ENCODE data around the gene NR3C2.

DNA sequence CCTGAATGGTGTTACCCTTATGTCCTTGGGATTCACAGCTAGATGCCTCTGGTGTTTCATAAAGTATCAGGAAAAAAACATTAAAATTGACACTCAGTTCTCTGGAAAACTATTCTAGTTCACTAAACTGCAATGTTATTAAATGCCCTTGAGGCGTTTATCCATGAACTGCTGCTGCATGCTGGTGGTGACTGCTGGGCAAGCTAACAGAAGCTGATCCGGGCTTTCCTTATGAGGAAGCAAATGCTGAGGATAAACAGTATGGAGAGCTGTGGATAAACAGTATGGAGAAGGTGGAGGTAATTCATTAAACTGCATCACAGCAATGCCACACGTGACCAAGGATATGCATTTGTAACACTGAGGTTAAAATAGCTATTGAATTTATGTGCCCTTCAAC is 227.0 kb downstream of the NR3C2 start:
- TF ChIP-seq, protein P1, sequence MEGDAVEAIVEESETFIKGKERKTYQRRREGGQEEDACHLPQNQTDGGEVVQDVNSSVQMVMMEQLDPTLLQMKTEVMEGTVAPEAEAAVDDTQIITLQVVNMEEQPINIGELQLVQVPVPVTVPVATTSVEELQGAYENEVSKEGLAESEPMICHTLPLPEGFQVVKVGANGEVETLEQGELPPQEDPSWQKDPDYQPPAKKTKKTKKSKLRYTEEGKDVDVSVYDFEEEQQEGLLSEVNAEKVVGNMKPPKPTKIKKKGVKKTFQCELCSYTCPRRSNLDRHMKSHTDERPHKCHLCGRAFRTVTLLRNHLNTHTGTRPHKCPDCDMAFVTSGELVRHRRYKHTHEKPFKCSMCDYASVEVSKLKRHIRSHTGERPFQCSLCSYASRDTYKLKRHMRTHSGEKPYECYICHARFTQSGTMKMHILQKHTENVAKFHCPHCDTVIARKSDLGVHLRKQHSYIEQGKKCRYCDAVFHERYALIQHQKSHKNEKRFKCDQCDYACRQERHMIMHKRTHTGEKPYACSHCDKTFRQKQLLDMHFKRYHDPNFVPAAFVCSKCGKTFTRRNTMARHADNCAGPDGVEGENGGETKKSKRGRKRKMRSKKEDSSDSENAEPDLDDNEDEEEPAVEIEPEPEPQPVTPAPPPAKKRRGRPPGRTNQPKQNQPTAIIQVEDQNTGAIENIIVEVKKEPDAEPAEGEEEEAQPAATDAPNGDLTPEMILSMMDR (conservative IDR thresholded peaks at IDR 0.05; ENCODE audit: low read depth, low read length): no peak
- TF ChIP-seq EZH2 (IDR thresholded peaks at IDR 0.05; ENCODE audit: borderline replicate concordance, low read depth, low read length, poor library complexity, severe bottlenecking): no peak

Measured in A673 (cell line).